Activated T-cell treated with anti-CD3 and anti-CD28 coated beads for 4 hours (primary cell): Measurements from ENCODE around the gene SMARCD3.

Experiments used
- DNase-seq: peaks from one replicate; pipeline ENCODE4 v3.0.0-alpha.2; 2020

The SMARCD3 gene

DNA sequence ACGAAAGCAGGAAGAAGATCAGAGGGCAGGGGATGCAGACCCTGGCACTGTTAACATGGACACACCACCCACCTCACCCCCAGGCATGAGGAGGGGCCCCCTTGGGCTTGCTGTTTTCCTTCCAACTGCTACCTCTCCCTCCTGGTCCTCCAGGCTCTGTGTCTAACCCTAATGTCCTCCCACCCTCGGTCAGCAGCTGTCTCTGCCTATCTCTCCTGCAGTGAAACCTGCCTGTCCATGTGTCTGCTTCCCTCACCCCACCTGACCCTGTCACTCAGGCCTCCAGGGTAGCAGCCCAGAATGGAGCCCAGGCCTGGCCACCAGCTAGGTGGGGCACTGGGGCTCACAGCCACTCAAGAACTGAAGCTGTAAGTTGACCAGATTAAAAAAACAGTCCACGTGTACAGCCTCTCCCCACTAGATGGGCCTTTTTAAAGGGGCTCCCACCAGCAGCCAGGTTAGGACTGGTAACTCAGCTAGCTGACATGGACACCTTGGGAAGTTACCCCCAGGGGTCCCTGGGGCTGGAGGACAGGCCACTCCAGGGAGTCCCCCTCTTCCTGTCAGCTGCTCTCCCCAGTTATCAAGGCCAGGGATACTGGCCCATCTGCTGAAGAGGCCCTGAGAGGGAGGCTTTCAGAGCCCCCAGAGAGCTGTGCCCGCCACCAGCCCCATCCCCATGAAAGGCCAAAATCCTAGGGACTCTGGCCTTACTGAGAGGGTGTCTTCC, 1.5 kb downstream of the SMARCD3 start:
- DNase-seq: no peak

DNA sequence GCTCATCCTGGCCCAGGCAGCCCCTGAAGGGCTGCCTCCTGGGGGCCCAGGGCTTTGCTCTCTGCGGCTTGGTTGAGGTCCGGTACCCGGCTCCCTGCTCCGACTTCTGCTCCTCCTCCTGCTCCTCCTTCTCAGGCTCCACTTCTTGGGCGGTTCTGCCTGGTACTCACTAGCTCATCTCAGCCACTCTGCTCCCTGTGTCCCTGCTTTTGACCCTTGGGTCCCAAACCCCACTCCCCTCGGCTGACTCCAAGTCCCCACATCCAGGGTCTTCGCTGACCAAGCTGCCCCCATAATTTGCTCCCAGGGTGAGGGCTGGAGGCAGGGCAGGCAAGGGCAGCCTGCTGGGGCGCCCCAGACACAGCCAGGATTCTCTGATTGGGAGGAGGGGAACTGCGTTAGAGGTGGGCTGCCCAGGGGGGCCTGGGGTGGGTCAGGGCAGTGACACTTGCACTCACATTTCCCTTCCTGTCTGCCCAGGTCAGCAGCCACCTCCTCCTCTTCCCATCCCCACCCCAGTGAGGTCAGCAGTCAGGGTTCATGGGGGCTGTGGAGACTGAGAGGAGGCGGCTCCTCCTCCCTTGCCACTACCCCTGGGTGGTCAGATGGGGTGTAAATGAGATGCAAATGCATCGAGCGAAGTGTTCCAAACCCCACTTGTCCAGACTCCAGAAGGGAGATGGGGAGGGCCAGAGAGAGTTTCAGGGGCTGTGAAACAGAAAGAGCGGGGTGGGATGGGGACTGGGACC, 2.2 kb downstream of the SMARCD3 start:
- DNase-seq: no peak

DNA sequence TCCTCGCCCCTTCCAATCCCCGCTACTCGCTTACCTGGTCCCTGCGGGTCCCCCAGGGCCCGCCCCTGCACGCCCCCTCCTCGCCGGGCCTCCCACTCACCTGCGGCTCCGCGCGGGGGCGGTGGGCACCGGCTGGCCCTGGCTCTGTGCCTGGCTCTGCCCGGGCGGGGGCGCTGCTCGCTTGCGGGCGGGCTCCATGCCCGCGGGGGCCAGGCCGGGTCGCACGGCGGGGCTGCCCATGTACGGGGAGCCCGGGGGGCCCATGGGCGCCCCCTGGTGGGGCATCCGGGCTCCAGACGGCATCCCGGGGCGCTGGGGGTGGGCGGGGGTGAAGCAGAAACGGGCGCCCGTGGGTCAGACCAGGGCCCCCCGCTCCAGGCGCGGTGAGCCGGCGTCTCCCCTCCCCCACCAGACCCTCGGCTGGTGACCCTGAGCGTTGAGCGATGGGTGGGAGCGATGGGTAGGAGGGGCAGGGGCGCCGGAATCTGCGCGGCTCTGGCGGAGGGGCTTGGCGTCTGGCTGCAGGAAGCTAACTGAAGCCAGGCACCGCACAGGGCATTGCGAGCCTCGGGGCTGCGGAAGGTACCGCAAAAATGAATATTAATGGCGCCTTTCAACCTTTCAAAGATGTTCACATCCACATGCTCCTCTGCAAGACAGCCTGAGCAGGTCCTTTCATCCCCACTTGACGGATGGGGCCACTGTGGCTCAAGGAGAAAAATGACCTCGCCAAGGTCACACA, 3.0 kb downstream of the SMARCD3 start:
- DNase-seq: peak; percentile 39

DNA sequence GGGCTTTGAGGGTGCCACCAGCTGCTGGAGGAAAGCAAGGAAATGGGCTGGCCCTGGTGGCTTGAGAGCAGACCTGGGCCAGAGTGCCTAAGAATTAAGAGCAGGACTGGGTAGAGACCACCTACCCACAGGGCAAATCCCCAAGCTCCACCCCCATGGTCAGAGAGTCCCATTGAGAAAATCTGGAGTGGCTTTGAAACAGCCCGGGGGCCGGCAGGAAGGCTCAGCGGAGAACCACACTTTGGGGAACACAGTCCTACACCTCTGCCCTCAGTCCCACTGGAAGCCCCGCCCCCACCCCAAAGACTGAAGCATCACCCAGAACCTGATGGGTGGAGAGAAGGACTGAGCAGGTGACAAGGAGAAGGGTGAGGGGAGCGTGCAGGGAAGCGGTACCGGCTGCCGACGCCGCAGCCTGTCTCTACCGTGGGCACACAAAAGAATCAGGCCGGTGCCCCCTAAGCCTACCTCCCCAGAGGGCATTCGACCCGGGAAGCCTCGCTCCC, 3.6 kb downstream of the SMARCD3 start:
- no peak for DNase-seq

DNA sequence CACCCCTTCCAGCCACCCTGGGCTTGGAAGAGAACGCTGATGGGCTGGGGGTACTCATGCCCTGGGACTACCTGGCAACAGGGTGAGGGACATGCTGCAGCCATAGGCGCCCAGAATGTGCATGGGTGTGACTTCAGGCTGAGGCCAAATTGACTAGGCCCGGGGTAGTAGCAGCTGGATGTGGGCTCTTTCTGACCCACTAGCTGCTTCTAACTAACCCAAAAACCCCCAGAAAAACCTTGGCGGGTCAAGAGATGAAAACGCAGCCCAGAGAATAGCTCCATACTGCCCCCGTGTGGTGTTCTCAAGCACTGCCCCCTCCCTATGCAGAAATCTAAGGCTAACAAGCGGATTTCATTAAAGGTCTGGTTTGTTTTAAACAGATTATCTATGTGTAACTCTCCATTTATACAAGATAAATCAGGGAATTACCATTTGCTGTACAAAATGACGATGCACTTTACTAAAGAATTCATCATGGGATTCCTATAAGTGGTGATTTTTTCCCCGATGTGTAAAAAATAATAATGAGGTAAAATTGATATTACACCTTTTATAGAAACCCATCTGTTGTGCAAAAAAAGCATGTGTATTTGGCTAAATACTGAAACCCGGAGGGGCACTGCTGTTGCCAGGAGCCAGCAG, 4.2 kb downstream of the SMARCD3 start:
- peak; percentile 48 for DNase-seq

DNA sequence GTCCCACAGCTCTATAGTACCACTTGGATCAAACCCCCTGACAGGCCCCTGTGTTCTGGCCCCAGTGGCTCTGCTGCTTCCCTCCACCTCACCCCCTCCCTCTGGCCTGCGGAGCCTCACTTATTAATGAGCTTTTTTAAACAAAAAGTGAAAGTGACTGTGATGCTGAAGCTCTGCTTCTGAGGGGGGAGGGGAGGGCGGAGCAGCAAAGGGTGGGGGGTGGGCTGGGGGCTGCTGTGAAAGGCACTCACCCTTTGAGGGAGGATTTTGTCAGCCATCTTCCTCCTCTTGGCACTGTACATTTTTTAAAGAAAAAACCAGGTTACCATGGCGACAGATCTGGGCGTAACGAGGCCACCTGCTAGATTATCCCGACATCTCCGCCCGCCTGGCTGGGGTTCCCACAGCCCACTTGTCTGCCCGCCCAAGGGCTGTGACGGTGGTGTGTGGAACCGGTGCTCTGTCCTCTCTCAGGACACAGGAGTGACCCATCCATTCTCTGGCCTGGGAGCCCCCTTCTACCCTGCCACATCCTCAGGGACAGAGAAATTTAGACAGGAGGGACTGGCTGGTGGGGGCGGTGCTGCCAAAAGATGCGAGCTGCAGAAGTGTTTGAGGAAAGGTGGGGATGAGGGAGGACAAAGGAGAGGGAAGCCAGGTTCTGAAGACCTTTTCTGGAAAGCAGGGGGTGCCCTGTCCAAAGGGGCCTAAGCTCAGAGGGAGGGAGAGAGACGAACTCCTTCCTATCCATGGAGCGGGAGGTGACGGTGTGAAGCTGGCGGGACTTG, 4.9 kb downstream of the SMARCD3 start:
- no peak for DNase-seq

DNA sequence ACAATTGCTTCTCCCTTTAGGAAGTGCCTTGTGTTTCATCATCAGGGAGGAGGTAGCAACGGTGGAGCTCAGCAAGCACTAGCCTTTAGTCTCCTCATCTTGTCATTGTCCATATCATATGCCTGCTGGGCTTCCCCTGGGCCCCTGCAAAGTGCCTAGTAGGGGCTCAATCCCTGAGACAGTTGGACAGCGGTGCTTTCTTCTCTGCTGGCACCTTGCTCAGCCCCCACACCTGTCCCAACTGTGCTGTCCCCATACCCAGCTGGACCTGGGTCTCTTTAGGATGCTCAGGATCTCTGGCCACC, 5.5 kb downstream of the SMARCD3 start:
- no peak for DNase-seq

DNA sequence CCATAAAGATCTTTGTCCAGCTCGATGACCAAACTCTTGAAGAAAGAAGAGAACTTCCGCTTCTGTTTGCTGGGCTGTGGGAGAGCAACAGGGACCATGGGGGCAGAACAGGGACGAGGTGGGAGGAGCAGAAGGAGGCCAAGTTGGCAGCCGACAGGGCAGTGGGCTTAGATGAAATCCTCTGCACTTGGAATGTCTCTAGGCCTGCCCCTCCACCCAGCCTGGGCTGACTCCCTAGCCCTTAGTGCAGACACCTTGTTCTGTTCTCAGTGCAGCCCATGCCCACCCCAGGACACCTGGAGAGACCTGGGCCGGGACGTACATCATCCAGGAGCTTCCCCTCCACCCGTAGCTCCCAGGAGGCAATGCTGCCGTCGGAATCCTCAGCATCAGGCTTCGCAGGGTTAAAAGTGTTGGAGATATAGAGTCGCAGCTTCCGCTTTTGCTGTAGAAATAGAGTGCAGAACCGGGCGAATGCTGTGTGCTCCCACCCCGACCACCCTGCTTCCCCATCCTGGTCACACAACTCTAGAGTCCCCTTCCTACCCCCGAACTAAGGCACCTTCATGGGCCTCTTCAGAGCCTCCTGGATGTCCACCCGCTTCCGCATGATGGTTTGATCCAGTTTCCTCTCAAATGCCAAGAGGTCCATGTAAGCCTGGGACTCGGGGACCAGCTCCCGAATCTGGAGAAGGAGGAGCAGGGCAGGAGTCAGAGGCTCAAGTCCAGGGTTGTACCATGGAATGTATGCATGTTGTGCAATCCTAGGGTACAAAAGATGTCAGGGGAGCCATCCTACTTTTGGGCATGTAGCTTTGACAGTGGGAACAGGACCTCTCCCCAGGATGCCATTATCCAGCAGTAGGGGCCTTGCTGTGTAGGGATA, 6.1 kb downstream of the SMARCD3 start:
- no peak for DNase-seq

DNA sequence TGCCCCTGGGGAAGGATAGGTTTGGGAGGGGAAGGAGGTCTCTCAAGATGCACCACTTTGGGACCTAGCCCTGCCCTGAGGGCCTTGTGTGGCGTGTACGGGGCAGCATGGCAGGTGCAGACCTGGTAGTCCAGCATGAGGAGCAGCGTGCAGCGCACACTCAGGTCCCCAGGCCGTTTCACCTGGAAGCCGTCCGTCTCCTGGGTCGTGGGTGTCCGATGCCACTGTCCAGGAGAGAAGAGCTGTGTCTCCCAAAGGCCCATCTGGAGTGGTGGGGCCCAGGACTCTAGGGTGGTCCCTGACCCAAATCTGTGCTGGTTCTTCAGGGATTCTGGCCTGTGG, 6.8 kb downstream of the SMARCD3 start:
- no peak for DNase-seq

DNA sequence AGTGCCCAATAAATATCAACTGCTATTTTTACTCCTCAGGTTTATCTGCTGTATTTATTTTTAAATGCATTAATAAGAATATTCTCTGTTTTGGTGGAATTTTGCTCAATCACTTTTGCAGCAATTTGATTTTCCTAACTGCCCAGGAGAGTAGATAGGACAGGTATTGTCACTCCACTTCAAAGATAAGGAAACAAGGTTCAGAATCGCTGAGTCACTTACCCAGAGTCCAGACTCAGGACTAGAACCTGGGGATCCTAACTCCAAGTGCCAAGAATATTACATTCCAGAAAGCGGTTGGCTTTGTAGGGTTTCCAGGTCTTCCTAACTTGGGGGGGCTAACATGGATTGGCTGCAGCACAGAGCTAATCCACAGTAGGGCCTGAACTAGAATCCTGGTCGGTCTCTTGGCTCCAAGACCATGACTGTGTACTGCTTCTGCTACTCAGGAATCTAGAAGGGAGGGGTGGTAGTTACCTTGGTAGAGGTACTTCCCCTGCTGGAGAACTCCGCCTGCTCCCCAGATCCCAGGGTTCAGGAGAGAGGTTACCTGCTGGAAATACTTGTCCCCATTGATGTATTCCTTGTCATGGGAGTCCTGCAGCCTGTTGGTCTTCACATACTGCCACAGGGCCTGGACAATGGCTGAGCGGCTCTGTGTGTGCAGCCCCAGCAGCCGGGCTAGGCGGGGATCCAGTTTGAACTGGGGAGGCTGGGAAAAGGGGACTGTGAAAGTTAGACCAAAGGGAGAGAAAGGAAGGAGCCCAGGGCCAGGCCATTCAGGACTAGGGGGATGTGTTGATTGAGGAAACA, 7.3 kb downstream of the SMARCD3 start:
- no peak for DNase-seq

DNA sequence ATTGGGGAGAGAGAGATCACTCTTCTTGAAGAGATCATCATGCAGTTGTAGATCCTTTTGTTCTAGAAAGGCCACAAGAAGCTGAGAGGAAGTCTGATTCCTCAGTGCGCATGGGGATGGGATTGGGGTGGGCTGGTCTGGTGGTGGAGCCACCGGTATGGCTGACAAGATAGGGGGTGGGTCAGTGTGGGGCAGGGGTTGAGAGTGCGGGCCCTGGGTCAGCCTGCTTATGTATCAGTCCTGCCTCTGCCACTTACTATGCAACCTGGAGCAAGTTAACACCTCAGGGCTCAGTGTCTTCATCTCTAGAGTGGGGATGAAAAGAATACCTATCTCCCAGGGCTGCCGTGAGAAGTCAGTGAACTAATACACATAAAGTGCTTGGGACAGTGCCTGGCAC, 8.0 kb downstream of the SMARCD3 start:
- DNase-seq: no peak

DNA sequence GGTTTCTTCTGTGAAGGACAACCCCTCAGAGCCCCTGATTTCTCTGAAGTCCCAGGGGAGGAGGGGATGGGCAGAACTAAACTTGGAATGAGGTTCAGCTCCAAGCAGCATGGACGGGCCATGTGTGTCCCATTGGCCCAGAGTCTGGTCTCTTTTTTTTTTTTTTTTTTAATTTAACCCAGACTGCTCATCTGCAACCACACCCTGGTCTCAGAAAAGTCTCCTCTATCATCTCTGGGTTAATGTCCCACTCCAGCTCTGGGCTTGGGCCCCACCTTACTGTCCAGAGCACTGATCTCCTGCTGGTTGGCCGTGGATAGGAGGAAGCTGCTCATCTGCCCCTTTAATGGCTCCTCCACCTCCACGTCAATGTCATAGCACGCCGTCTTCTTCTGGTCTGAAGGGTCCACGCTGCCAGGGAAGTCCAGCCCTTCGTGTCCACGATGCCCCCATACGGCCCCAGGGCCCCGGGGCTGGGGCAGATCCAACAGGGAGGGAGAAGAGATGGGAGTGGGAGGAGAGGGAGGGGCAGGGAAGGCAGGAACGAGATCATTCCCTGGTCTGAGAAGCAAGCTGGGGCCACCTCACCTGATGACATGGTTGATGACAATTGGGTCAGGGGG, 8.5 kb downstream of the SMARCD3 start:
- no peak for DNase-seq

DNA sequence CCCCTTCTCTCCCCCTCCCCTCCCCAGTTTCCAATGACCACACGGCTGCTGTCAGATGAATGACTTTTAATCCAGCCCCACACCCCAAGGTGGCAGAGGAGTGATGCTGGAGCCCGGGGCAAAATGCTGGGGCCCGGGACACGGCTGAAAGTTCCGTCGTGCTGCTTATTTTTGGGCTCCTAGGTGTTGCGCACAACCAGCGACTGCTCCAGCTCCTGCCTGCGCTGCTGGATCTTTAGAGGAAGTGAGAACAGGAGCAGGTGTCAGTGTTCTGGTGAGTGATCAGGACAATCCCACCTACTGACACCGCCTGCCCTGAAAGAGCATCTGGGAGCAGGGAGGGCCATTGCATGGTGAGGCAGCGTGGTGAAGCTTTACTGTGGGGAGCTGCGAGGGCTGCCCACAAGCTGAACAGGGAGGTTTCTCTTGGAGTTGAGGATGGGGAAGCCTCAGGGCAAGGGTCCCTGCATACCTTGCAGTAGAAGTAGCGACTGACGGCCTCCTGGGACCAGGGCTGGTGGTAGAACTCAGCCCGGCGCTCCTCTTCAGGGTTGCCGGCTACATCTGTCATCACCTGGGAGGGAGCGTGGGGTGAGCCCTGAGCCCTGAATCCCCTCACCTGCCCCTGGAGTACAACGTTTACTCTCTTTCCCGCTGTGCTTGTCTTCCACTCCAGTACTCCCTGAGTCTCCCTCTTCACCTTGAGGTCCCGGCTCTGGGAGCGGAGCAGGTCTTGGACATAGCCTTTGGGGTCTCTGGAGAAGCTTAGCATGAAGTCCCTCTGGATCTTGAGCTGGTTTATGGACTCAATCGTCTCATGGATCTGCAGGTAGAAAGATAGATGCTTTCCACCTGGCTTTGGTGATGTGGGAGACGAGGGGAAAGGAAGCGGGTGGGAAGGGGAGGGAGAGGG, 9.3 kb downstream of the SMARCD3 start:
- no peak for DNase-seq

DNA sequence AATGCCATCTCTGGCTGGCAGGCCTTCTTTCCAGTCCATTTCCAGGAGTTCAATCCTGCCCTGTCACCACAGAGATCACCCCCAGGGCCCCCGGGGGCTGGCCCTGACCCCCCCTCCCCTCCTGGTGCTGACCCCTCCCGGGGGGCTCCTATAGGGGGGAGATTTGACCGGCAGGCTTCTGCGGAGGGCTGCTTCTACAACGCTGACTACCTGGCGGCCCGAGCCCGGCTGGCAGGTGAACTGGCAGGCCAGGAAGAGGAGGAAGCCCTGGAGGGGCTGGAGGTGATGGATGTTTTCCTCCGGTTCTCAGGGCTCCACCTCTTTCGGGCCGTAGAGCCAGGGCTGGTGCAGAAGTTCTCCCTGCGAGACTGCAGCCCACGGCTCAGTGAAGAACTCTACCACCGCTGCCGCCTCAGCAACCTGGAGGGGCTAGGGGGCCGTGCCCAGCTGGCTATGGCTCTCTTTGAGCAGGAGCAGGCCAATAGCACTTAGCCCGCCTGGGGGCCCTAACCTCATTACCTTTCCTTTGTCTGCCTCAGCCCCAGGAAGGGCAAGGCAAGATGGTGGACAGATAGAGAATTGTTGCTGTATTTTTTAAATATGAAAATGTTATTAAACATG, 10.2 kb downstream of the SMARCD3 start:
- DNase-seq: no peak

DNA sequence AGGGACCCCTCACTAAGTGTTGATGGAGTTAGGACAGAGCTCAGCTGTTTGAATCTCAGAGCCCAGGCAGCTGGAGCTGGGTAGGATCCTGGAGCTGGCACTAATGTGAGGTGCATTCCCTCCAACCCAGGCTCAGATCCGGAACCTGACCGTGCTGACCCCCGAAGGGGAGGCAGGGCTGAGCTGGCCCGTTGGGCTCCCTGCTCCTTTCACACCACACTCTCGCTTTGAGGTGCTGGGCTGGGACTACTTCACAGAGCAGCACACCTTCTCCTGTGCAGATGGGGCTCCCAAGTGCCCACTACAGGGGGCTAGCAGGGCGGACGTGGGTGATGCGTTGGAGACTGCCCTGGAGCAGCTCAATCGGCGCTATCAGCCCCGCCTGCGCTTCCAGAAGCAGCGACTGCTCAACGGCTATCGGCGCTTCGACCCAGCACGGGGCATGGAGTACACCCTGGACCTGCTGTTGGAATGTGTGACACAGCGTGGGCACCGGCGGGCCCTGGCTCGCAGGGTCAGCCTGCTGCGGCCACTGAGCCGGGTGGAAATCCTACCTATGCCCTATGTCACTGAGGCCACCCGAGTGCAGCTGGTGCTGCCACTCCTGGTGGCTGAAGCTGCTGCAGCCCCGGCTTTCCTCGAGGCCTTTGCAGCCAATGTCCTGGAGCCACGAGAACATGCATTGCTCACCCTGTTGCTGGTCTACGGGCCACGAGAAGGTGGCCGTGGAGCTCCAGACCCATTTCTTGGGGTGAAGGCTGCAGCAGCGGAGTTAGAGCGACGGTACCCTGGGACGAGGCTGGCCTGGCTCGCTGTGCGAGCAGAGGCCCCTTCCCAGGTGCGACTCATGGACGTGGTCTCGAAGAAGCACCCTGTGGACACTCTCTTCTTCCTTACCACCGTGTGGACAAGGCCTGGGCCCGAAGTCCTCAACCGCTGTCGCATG, 11.0 kb downstream of the SMARCD3 start:
- DNase-seq: no peak

DNA sequence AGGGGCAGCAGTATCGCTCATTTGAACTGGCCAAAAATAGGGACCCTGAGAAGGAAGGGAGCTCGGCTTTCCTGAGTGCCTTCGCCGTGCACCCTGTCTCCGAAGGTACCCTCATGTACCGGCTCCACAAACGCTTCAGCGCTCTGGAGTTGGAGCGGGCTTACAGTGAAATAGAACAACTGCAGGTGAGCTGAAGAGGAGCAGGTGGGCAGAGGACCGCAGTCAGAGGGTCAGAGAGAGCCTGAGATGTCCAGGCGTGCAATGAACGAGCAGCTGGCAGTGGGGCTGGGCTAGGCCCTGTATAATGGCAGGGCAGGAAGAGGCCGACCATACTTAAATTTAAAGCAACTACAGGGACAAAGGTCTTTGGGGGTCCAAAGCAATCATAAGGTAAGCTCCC, 12.1 kb downstream of the SMARCD3 start:
- no peak for DNase-seq

DNA sequence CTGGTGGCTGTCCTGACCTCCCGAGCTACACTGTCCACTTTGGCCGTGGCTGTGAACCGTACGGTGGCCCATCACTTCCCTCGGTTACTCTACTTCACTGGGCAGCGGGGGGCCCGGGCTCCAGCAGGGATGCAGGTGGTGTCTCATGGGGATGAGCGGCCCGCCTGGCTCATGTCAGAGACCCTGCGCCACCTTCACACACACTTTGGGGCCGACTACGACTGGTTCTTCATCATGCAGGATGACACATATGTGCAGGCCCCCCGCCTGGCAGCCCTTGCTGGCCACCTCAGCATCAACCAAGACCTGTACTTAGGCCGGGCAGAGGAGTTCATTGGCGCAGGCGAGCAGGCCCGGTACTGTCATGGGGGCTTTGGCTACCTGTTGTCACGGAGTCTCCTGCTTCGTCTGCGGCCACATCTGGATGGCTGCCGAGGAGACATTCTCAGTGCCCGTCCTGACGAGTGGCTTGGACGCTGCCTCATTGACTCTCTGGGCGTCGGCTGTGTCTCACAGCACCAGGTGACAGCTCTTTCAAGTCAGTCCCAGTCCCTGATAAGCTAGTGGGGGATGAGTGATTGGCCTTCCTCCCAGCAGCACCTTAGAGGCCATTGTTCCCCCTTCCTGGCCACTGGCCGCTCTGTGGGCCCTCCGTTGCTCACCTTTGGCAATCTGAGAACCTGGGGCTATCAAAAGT, 13.3 kb downstream of the SMARCD3 start:
- no peak for DNase-seq
